Osteoblast (primary cell): ENCODE data around the gene CXCL12. TPM values are rescaled to one million over a fixed set of nuclear protein-coding genes. Genes with fewer than 3 reads are reported as not detected.

Experiments used
- DNase-seq: peaks from one replicate; pipeline ENCODE4 v3.0.0; 2011; ENCODE audit warnings: low spot score, mixed read lengths; ENCODE audit not compliant: insufficient read length; ENCODE audit errors: missing footprints
- H2AFZ ChIP-seq: 2 replicates; pipeline ENCODE4 v1.6.0; 2011; ENCODE audit warnings: mild to moderate bottlenecking, low read length
- H3K27ac ChIP-seq: 2 replicates; pipeline ENCODE4 v1.5.1; 2011; ENCODE audit warnings: mild to moderate bottlenecking, low read depth, low read length, moderate library complexity
- H3K27me3 ChIP-seq: 2 replicates; pipeline ENCODE4 v1.6.0; 2012; ENCODE audit warnings: mild to moderate bottlenecking, control low read depth, inconsistent platforms, low read length, moderate library complexity; ENCODE audit not compliant: insufficient read depth
- H3K36me3 ChIP-seq: 2 replicates; pipeline ENCODE4 v1.5.1; 2011; ENCODE audit warnings: mild to moderate bottlenecking, low read length, control low read depth, moderate library complexity; ENCODE audit not compliant: insufficient read depth
- H3K4me1 ChIP-seq: 2 replicates; pipeline ENCODE4 v1.5.1; 2011; ENCODE audit warnings: mild to moderate bottlenecking, low read length, control low read depth, moderate library complexity; ENCODE audit not compliant: insufficient read depth
- H3K4me2 ChIP-seq: 2 replicates; pipeline ENCODE4 v1.6.0; 2011; ENCODE audit warnings: mild to moderate bottlenecking, low read length; ENCODE audit not compliant: insufficient read depth
- H3K4me3 ChIP-seq: fragments of 200-600 bp; sonication (generic); 3 replicates; pipeline ENCODE4 v1.5.1; 2012; ENCODE audit warnings: mild to moderate bottlenecking, low read length, inconsistent platforms; ENCODE audit not compliant: insufficient read depth
- H3K79me2 ChIP-seq: 2 replicates; pipeline ENCODE4 v1.6.0; 2012; ENCODE audit warnings: mild to moderate bottlenecking, low read length, control low read depth, inconsistent platforms; ENCODE audit not compliant: insufficient read depth
- H3K9me3 ChIP-seq: 2 replicates; pipeline ENCODE4 v1.5.1; 2011; ENCODE audit warnings: low read depth, low read length, control low read depth
- H4K20me1 ChIP-seq: 2 replicates; pipeline ENCODE4 v1.6.0; 2012; ENCODE audit warnings: mild to moderate bottlenecking, low read length, control low read depth; ENCODE audit not compliant: insufficient read depth
- CTCF ChIP-seq: IDR thresholded peaks from 2 replicates; pipeline ENCODE4 v1.5.1; 2011; ENCODE audit warnings: mild to moderate bottlenecking, low read depth, low read length, moderate library complexity; ENCODE audit errors: extremely low read depth
- total RNA-seq: library from RNA; depleted of rRNA; stranded (reverse); fragments of >200 nt; gene quantifications from 2 replicates; pipeline ENCODE4 v1.2.3, GENCODE V29; 2012

Gene CXCL12
- total RNA-seq, 1 donor = 288 TPM

- Histone ChIP-seq H3K27me3 (no peaks in the 10 kb centered on the region), H3K9me3 (no peaks in the 10 kb centered on the region), H4K20me1 (peaks cover 30% of the 10 kb centered on the region), H3K4me2 (peak overlapping the region; percentile 84), H3K4me1 (peaks cover 21% of the 10 kb centered on the region), H3K36me3 (peaks cover 13% of the 10 kb centered on the region), H3K79me2 (peaks cover 43% of the 10 kb centered on the region), H3K27ac (peak overlapping the region; percentile 23), H3K4me3 (peak overlapping the region; percentile 88), H2AFZ (peak overlapping the region; percentile 78)
- DNase-seq = peak; percentile 53
- TF ChIP-seq CTCF = no peak
Observed at GRCh38 chr10:44385696-44386441, 972 bp upstream of the CXCL12 start.

DNA sequence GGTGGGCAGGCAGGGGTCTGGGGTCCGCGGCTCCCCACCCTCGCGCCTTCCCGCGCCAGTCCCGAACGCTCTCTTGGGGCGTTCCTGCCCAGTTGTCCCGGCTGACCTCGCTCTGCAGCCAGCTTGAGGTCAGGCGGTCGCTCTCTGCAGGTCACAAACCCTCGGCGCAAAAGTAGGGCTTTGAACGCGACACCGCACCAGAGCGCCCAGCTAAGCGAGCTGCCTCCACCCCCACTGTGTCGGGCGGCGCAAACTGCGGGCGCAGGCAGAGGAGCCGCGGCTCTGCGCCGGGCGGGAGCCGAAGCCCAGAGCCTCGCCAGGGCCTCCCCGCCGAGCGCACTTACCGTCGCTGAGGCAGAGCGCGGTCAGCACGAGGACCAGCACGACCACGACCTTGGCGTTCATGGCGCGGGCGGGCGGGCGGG is 284 bp downstream of the CXCL12 start:
- Histone ChIP-seq H3K79me2 (peaks cover 55% of the 10 kb centered on the region), H3K9me3 (no peaks in the 10 kb centered on the region), H2AFZ (peak overlapping the region; percentile 69), H3K36me3 (peaks cover 25% of the 10 kb centered on the region), H3K27me3 (no peaks in the 10 kb centered on the region), H4K20me1 (peaks cover 40% of the 10 kb centered on the region), H3K4me2 (peak overlapping the region; percentile 96), H3K27ac (peak overlapping the region; percentile 76), H3K4me3 (peak overlapping the region; percentile 88), H3K4me1 (peaks cover 20% of the 10 kb centered on the region)
- no peak for TF ChIP-seq CTCF
- peak; percentile 95 for DNase-seq

DNA sequence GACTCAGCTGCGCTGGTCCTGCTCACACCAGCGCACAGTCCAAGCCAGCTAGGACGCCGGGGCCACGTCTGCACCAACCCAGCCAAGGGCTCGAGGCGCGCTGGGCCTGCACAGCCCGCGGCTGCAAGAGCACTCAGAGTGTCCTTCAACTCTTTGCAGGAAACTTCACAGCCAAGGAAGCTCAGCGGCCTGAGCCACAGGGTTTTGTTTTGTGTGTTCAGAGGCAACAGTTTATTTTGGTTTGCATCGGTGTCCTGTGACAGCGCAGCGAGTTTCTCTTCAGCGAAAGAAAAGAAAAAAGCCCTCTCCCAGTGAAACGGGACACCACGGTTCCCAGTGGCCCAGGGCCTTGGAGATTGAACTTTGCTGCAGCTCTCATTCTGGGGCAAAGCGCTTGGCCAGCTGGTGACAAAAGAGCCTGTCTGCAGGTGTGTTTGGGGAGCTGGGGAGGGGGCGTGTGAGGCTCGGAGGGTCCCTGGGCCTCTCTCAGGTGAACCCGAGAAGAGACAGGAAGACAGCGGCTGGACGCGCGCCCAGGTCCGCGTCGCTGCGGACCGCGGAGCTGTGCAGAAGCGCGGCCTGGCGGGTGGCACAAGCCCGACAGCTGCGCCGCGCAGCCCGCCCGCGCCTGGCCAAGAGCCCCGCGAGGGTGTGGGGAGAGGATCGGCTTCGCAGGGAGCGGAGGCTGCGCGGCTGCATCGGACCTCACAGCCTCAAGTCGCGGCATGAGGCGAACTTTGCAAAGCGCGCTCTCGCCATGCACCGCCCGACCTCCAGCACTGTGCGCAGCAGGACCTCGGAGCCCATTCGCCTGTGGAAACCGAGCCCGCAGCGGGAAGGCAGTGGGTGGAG is 922 bp downstream of the CXCL12 start:
- peak overlapping the region; percentile 69 for H2AFZ ChIP-seq
- peaks cover 20% of the 10 kb centered on the region for H3K4me1 ChIP-seq
- no peaks in the 10 kb centered on the region for H3K9me3 ChIP-seq
- H3K27ac ChIP-seq = peak overlapping the region; percentile 76
- H3K4me2 ChIP-seq = peak overlapping the region; percentile 96
- H3K27me3 ChIP-seq = no peaks in the 10 kb centered on the region
- H3K79me2 ChIP-seq = peaks cover 60% of the 10 kb centered on the region
- H3K4me3 ChIP-seq = peak overlapping the region; percentile 88
- H3K36me3 ChIP-seq = peaks cover 32% of the 10 kb centered on the region
- H4K20me1 ChIP-seq = peaks cover 44% of the 10 kb centered on the region
- TF ChIP-seq CTCF = no peak
- DNase-seq = peak; percentile 96
